HG03196 (cell line): Measurements from ENCODE around the gene KCNK6.
"Not testable (repeated sequence)": the region's sequence is repeated elsewhere in the genome, so short reads cannot be mapped to it uniquely, and the experiment has no call there.

Experiments
- ATAC-seq: cut with Tn5 transposase; IDR thresholded peaks from one replicate; pipeline ENCODE4 v1.9.1; 2021; ENCODE audit not compliant: unreplicated experiment

KCNK6 gene

DNA sequence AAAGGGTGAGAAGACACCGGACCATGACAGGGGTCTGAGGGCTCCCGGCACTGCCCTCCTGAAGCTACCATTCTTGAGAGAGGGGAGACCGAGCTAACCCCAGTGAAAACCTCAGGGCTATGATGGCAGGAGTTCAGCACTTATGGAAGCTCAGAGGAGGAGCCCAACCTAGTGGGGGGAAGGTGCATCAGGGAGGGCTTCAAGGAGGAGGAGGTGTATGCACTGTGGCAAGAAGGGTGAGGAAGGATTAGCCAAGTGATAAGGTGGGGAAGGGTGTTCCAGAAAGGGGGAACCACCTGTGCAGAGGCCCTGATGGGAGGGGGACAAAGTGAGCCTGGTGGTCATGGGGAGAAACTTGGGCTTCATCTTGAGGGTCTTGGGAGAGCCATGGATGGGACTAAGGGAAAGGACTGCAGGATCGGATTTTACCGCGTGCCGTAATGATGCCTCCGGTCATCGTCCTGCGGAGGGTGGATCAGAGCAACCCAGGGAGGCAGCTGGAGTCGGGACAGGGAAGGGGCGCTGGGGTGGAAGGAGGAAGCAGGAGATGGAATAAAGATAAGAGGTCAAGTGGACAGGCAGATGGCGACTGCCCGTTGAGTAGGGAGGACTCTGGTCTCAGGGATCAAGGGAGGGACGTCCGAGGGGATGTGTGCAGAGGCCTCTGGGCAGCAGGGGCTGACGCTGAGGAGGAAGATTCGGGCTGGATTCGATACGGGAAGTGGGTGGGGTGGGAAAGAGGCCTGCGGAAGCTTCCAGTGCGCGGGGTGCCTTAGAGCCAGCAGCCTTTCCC lies 41.4 kb downstream of the KCNK6 start:
- ATAC-seq: no peak

- no peak for ATAC-seq
Observed at GRCh38 chr19:38361633-38362075, 42.0 kb downstream of the KCNK6 start.

- ATAC-seq: no peak
Observed at GRCh38 chr19:38362076-38362945, 42.7 kb downstream of the KCNK6 start.

DNA sequence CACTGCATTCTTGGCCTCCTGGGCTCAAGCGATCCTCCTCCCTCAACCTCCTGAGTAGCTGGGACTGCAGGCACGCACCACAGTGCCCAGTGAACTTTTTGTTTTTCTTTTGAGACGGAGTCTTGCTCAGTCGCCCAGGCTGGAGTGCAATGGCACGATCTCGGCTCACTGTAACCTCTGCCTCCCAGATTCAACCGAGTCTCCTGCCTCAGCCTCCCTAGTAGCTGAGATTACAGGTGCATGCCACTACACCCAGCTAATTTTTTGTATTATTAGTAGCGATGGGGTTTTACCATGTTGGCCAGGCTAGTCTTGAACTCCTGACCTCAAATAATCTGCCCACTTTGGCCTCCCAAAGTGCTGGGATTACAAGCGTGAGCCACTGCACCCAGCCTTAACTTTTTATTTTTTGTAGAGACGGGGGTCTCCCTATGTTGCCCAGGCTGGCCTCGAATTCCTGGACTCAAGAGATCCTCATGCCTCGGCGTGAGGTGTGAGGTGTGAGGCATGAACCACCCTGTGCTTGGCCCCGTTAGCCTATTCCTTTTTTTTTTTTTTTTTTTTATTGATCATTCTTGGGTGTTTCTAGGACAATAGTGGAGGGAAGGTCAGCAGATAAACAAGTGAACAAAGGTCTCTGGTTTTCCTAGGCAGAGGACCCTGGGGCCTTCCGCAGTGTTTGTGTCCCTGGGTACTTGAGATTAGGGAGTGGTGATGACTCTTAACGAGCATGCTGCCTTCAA lies 43.5 kb downstream of the KCNK6 start:
- ATAC-seq: not testable (repeated sequence)

DNA sequence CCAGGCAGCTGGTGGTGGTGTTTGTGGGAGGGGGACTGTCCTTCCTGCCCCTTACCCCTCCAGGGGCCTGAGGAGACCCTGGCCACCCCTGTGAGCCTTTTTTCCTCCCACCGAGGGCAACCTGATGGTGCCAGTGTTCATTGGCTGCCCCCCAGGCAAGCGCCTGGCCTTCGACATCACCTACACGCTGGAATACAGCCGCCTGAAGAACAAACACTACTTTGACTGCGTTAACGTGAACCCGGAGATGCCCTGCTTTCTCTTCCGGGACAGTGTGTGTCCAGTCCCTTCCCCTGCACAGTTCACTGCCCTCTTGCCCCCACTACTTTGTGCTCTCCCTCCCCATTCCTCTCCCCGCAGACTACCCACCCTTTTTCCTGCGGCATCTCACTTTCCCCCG lies 47.4 kb downstream of the KCNK6 start:
- ATAC-seq: no peak

GRCh38 chr19:38369584-38369983 lies 49.9 kb downstream of the KCNK6 start:
- no peak for ATAC-seq

DNA sequence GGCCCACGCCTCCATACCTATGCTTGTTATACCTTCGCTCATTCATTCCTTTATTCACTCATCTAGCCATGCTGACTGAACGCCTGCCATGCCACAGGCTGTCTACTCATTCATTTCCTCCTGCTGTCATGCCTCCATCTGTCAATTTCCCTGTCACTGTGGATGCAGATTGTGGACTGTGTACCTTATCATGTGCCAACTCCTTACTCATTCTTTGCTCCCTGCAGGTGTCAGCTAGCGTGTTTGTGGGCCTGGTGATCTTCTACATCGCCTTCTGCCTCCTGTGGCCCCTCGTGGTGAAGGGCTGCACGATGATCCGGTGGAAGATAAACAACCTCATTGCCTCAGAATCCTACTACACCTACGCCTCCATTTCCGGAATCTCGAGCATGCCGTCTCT lies 50.7 kb downstream of the KCNK6 start:
- no peak for ATAC-seq

DNA sequence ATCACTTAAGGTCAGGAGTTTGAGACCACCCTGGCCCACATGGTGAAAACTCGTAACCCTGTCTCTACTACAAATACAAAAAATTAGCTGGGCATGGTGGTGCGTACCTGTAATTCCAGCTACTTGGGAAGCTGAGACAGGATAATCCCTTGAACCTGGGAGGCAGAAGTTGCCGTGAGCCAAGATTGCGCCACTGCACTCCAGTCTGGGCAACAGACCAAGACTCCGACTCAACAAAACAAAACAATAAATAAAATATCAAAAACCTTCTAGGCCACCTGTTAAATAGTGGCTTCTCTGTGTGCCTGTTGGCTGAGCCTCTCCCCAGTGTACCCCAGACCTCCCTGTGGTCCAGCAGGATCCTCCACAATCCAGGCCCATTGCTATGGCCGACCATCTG lies 51.4 kb downstream of the KCNK6 start:
- no peak for ATAC-seq

DNA sequence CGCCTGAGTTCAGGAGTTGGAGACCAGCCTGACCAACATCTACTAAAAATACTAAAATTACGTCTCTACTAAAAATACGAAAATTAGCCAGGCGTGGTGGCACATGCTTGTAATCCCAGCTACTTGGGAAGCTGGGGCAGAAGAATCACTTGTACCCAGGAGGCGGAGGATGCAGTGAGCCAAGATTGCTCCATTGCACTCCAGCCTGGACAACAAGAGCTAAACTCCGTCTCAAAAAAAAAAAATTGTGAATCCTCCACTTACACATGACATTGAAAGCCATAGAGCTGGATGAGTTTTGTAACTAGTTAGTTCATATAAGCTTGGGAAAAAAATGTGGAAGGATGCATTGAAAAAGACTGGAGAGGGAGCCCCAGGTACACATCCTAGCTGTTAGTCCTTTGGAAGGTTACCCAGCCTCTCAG lies 54.3 kb downstream of the KCNK6 start:
- no peak for ATAC-seq

DNA sequence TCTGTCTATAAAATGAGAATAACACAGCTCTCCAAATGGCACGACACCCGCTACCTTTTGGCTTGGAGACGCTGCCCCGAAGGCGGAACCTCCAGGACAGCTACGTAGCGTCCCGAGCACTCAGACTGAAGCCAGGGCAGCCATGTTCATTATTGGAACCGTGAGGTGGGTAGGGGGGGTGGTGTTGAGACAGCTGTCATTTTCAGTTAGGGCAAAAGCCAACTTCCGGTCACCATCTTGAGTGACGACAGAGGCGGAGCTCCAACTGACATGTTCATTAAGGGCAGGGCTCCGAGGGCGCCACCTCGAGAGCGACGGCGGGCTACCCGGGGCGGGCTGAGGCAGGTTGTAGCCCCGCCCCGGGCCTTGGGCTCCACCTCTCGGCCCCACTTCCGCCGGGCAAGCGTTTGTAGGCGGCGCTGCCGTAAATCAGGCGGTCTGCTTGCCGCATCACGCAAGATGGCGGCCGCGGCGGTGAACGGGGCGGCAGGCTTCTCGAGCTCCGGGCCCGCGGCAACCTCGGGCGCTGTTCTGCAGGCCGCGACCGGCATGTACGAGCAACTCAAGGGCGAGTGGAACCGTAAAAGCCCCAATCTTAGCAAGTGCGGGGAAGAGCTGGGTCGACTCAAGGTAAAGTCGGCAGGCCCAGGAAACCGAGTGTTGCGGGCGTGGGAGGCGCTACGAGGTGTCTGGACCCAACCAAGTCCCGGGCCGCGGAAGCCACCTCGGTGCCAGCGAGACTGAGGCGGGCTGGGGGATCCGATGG lies 54.9 kb downstream of the KCNK6 start, which contains the start of gene PSMD8:
TSS of gene PSMD8 (plus strand) at position 240 of the 766 bp plus-strand sequence. CDS start at position 271, 31 bp downstream.
- peak; percentile 93 for ATAC-seq

DNA sequence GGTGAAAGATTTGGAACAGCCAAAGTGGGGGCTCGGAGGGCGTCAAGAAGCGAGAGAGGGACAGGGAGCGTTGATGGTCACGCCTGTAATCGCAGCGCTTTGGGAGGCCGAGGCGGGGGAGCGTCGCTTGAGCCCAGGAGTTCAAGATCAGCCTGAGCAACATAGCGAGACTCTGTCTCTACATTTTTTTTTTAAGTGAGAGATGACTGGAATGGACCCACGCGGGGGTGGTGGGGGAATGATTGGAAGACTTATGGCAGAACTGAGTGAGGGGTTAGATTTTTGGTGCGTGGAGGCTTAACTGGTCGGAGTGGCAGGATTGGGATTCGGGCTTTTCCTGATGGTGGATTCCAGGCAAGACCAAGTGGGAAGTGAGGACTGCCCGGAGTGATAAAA lies 55.5 kb downstream of the KCNK6 start:
- no peak for ATAC-seq

DNA sequence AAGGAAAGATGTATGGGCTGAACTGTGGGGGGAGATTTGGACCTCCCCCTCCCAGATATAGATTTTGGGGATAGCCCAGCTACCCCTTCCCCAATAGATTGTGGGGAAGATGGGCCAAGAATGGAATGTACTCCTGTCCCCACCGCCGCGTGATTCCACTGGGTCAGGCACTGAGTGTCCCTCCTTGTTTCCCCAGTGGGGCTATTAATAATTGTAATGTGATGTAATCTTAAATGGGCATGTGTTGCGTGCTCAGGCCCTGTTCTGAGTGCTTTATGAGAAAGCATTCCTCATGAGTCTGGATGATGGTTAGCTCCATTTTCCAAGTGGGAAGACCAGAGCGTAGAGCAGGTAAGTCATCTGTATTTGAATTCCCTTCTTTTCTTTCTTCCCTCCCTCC lies 56.1 kb downstream of the KCNK6 start:
- no peak for ATAC-seq

DNA sequence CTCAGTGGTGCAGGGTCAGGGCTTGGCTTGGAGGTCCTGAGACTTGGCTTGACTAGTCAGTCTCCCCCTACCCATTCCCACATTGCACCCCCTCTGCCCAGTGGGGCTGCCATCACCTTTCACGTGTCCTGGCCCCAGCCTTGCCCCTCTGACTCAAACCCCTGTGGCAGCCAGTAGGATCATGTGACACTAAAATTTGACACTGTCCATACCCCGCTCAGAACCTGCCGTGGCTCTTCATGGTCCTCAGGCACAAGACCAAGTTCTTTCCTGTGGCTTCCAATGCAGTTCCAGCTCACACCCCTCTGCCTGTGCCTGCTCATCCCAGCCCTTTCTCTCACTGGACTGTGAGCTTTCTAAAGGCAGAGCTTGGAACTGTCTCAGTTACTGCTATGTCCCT lies 56.9 kb downstream of the KCNK6 start:
- no peak for ATAC-seq

DNA sequence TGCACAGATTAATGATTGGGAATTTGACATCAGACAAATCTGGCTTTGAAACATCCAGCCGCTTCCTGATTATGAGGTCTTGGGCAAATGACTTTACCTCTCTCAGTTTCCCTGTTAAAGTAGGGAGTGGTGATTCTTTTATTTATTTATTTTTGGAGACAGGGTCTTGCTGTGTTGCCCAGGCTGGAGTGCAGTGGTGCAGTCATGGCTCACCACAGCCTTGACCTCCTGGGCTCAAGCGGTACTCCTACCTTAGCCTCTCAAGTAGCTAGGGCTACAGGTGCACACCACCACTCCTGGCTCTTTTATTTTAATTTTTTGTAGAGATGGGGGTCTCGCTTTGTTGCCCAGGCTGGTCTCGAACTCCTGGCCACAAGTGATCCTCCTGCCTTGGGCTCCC lies 57.4 kb downstream of the KCNK6 start:
- no peak for ATAC-seq

DNA sequence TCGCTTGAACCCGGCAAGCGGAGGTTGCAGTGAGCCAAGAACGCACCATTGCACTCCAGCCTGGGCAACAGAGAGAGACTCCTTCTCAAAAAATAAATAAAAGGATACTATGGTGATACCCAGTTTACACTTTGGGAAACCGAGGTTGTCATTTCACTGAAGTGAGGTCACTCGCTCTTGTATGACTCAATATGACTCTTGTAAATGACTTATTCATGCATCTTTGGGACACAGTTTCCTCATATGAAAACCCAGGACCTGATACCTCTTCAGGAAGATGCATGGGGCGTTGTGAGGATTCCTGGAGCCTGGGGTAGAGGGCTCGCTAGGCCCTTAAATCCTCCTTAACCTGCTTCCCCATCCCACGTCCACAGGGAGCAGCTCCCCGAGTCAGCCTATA lies 59.2 kb downstream of the KCNK6 start:
- ATAC-seq: no peak

DNA sequence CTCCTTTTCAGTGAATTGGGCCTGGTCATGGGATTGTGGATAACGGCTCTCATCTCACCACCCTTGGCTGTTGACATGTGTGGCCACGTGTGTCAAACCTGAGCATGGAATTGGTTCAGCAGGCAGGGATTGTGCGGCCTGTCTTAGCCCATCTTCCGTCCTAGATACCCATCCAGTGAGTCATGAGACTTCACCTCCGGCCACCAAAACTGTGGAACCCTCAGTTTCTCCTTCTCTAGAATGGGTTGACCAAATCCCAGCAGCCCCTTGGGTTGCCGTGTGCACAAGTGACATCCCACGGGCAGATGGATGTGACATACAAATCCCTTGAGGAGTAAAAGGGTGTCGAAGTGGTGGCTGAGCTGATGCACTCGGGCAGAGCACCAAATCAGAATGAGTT lies 61.5 kb downstream of the KCNK6 start:
- ATAC-seq: no peak
